Stimulated activated CD4-positive, alpha-beta T cell treated with anti-CD3 and anti-CD28 coated beads, Interleukin-1b, Interleukin-23, amount 100 ng/mL, for 48 hours (primary cell): Measurements from ENCODE around the gene SLFN12.
"Not testable (repeated sequence)": the region's sequence is repeated elsewhere in the genome, so short reads cannot be mapped to it uniquely, and the experiment has no call there.

ENCODE experiments used
- DNase-seq: peaks from one replicate; pipeline ENCODE4 v3.0.0-alpha.2; 2020

Gene SLFN12

GRCh38 chr17:35407531-35407930, 24.8 kb downstream of the SLFN12 start:
- no peak for DNase-seq

GRCh38 chr17:35406568-35406967, 25.7 kb downstream of the SLFN12 start:
- DNase-seq, result no peak

GRCh38 chr17:35404360-35404759, 27.9 kb downstream of the SLFN12 start:
- DNase-seq, result no peak

- DNase-seq, result not testable (repeated sequence)
Measured at GRCh38 chr17:35393783-35394182, 38.5 kb downstream of the SLFN12 start.

GRCh38 chr17:35390663-35391062, 41.6 kb downstream of the SLFN12 start:
- DNase-seq, result no peak

GRCh38 chr17:35390156-35390555, 42.1 kb downstream of the SLFN12 start:
- no peak for DNase-seq

GRCh38 chr17:35387496-35387895, 44.8 kb downstream of the SLFN12 start:
- DNase-seq, result no peak

GRCh38 chr17:35377706-35378105, 54.6 kb downstream of the SLFN12 start:
- no peak for DNase-seq

GRCh38 chr17:35377068-35377467, 55.2 kb downstream of the SLFN12 start:
- no peak for DNase-seq

- no peak for DNase-seq
Measured at GRCh38 chr17:35376245-35376644, 56.1 kb downstream of the SLFN12 start.

- no peak for DNase-seq
Measured at GRCh38 chr17:35374766-35375344, 57.4 kb downstream of the SLFN12 start.

GRCh38 chr17:35373984-35374765, 58.1 kb downstream of the SLFN12 start:
- DNase-seq, result peak; percentile 59

- peak; percentile 90 for DNase-seq
Measured at GRCh38 chr17:35373534-35373983, 58.7 kb downstream of the SLFN12 start, which contains the start of gene SLFN11. TSS of gene SLFN11 (minus strand) at chr17:35373621. CDS start at chr17:35363807, 9,814 bp downstream.

GRCh38 chr17:35372846-35373533, 59.3 kb downstream of the SLFN12 start:
- peak; percentile 9 for DNase-seq

GRCh38 chr17:35371934-35372333, 60.4 kb downstream of the SLFN12 start:
- DNase-seq, result no peak

GRCh38 chr17:35368081-35368830, 64.0 kb downstream of the SLFN12 start:
- DNase-seq, result no peak

GRCh38 chr17:35361027-35361426, 71.3 kb downstream of the SLFN12 start:
- DNase-seq, result no peak
